ENCODE data around the gene DAD1.
"Not testable (repeated sequence)": the region's sequence is repeated elsewhere in the genome, so short reads cannot be mapped to it uniquely, and the experiment has no call there.

The DAD1 gene

GRCh38 chr14:22627506-22628263 lies 38.7 kb upstream of the DAD1 start:
- in situ Hi-C loops (cut with MboI; ENCODE audit: low sequenced_read_pairs, unreplicated experiment): no loop called here
- no peak for DNase-seq (ENCODE audit: low spot score)
- TF ChIP-seq CTCF (IDR thresholded peaks at IDR 0.05; ENCODE audit: borderline replicate concordance, control extremely low read depth, extremely low read depth, insufficient read depth, missing control alignments): no peak

- no peak for TF ChIP-seq CTCF (IDR thresholded peaks at IDR 0.05; ENCODE audit: borderline replicate concordance, control extremely low read depth, extremely low read depth, insufficient read depth, missing control alignments)
- DNase-seq (ENCODE audit: low spot score): no peak
- in situ Hi-C loops (cut with MboI; ENCODE audit: low sequenced_read_pairs, unreplicated experiment): no loop called here
Measured at GRCh38 chr14:22626590-22626989, 37.6 kb upstream of the DAD1 start.

DNA sequence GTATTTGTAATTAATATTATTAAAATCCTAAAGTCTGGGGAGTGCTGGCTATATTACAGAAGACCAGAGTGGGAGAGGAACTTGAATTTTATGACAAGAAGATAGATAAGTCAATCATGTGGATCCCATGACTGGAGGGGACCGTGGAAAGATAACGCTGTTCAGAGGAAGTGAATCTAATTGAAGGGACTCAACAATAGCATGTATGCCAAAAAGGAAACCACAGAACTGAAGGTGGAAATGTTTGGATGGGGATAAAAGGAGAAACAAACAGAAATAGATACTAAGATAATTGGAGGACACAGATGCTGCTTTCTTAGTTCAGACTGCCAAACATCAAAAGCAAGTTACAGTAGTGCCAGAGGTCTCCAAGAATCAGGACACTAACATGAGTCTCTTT lies 34.0 kb upstream of the DAD1 start:
- DNase-seq (ENCODE audit: low spot score): no peak
- in situ Hi-C loops (cut with MboI; ENCODE audit: low sequenced_read_pairs, unreplicated experiment): no loop called here

GRCh38 chr14:22622255-22622654 lies 33.2 kb upstream of the DAD1 start:
- no peak for DNase-seq (ENCODE audit: low spot score)
- no peak for TF ChIP-seq CTCF (IDR thresholded peaks at IDR 0.05; ENCODE audit: borderline replicate concordance, control extremely low read depth, extremely low read depth, insufficient read depth, missing control alignments)
- in situ Hi-C loops (cut with MboI; ENCODE audit: low sequenced_read_pairs, unreplicated experiment): no loop called here

More for the DNA sequence above, 34.0 kb upstream of the DAD1 start:
- no peak for TF ChIP-seq CTCF (IDR thresholded peaks at IDR 0.05; ENCODE audit: borderline replicate concordance, control extremely low read depth, extremely low read depth, insufficient read depth, missing control alignments)

- in situ Hi-C loops (cut with MboI; ENCODE audit: low sequenced_read_pairs, unreplicated experiment); DNase-seq (ENCODE audit: low spot score): not testable (repeated sequence)
Measured at GRCh38 chr14:22615765-22616164, 26.7 kb upstream of the DAD1 start.

DNA sequence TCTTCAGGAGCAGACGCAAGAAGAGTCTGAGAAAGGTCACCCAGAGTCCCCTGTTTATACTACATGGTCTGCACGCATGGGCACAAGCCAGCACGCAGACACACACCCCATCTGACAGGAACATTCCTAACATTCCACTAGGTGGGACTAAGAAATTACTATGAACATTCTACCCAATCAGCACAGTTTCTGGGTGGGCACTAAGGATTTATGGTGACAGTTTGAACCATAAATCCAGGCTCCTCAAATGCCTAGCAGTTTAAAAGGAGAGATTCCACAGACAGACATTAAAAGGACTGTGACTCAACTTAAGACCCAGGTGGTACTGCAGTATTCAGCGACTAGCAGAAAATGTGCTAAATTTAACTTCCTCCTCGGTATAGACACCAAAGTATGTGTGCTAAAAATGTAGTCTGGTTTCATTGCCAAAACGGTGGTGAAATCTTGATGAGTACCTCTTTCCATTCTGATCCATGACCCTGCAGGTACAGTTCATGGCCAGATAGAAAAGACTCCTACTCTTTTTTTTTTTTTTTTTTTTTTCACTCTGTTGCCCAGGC lies 25.3 kb upstream of the DAD1 start:
- in situ Hi-C loops (cut with MboI; ENCODE audit: low sequenced_read_pairs, unreplicated experiment): no loop called here
- no peak for TF ChIP-seq CTCF (IDR thresholded peaks at IDR 0.05; ENCODE audit: borderline replicate concordance, control extremely low read depth, extremely low read depth, insufficient read depth, missing control alignments)
- DNase-seq (ENCODE audit: low spot score): no peak

- DNase-seq (ENCODE audit: low spot score): no peak
- in situ Hi-C loops (cut with MboI; ENCODE audit: low sequenced_read_pairs, unreplicated experiment): no loop called here
- no peak for TF ChIP-seq CTCF (IDR thresholded peaks at IDR 0.05; ENCODE audit: borderline replicate concordance, control extremely low read depth, extremely low read depth, insufficient read depth, missing control alignments)
Measured at GRCh38 chr14:22613736-22614239, 24.8 kb upstream of the DAD1 start.

Data from GM13976 (cell line).